HG02840 (cell line): ENCODE measurements around the gene ROS1.
"Not testable (repeated sequence)": the region's sequence is repeated elsewhere in the genome, so short reads cannot be mapped to it uniquely, and the experiment has no call there.

Experiments
- ATAC-seq: cut with Tn5 transposase; IDR thresholded peaks from one replicate; pipeline ENCODE4 v1.9.1; 2021; ENCODE audit warnings: mild to moderate bottlenecking, moderate library complexity, moderate number of reproducible peaks; ENCODE audit not compliant: unreplicated experiment, low FRiP score

Gene ROS1

DNA sequence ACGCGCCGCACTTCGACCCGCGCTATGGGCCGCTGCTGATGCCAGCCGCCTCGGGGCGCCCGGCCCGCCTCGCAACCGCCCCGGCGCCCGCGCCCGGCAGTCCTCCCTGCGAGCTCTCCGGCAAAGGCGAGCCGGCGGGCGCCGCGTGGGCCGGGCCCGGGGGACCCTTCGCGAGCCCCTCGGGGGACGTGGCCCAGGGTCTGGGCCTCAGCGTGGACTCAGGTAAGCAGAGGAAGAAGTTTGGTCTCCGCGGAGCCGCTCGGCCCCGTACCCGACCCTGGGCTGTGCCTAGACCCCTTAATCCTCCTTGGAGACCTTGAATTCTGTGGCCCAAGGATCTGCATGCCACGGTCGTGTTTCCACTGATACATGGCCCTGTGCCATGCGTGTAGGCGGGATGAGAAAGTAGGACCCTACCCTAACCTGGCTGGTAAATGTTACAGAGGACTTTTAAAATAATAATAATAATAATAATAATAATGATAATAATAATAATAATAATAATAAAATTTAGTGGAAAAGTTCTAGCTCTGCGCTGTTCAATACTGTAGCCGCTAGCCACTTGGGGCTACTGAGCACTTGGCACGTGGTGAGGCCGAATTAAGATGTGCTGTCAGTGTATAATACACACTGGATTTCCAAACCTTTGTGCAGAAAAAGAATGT lies 154.8 kb downstream of the ROS1 start:
- no peak for ATAC-seq

DNA sequence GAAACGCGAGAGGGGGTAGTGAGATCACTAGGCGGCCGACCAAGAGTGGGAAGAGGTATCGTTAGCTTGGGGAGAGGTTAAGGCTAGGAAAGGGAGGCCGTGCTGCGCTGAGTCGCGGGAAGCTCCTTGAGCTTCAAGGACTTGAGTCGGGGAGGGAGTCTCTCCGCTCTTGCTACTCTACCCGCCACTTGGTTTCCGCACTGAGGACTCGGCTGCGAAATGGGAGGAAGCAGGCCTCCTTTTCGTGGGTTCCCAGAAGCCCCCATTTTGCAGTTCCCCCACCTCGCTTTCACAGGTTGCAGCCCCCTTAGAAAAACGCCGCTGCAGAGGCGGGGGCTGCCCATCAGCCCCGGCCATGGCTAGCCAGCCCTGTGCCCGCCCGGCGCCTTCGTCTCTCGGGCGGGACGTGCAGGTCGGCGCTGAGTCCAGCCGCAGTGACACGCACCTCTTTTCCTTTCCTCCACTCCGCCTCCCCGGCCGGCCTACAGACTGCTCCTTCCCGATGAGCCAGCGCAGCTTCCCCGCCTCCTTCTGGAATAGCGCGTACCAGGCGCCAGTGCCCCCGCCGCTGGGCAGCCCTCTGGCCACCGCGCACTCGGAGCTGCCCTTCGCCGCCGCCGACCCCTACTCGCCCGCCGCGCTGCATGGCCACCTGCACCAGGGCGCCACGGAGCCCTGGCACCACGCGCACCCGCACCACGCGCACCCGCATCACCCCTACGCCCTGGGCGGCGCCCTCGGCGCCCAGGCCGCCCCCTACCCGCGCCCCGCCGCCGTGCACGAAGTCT lies 155.5 kb downstream of the ROS1 start:
- ATAC-seq = no peak

DNA sequence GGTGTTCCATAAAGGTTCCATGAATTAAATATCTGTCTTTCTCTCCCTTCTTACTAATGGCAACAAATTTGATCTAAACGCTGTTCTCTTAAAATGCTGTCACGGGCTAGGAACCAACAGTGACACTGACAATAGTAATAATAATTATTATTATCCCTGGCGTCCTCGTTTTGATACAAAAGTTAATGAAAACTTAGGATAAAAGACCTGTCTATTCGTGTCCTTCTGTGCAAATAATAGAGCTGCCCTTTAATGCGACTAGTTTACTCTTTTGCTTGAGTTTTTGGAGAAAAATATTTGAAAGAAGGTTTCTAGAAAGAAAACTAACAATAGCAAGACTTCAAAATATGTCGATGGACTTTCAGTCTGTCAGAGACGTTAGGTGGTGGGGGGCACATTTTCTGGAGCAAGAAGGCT lies 156.1 kb downstream of the ROS1 start:
- ATAC-seq = no peak

DNA sequence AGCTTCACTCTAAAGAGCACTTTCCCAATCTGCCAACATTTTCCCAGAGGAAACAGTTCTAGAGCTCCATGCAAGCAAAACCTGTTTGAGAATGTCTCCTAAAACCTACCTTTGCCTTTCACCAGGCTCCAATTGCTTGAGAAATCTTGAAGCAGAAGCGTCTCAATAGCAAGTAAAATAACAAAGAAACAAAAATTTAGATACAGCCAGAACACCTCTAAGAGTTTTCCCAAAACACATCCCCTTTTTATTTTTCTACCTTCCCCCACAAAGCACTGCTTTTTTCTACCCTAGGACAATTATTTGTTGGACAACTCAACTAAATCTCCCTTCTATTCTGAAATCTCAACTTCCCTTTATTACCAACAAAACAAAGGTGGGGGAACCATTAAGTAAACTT lies 156.8 kb downstream of the ROS1 start:
- no peak for ATAC-seq

DNA sequence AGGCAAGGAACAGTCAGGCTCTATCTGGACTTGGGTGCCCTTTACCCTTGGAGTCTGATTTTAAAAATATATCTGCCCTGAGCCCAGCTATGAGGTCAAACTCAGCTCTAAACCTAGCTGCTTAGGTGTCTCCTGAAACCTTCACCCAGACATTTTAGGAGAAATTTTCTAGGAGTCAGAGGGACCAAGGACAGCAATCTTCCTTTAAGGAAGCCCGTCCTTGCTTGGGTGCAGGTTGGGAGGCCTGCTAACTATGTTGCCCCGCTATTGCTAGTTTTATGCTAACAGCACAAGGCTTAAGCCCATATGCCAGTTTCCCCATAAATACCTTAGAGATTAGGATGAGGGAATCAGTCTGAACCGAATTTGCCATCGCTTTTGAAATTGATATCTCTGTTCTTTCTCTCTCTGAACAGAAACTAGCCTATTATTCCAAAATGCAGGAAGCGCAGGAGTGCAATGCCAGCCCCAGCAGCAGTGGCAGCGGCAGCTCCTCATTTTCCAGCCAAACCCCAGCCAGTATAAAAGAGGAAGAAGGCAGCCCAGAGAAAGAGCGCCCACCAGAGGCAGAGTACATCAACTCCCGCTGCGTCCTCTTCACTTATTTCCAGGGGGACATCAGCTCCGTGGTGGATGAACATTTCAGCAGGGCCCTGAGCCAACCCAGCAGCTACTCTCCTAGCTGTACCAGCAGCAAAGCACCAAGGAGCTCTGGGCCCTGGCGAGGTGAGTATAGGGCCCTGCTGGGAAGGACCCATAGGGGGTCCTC lies 157.8 kb downstream of the ROS1 start:
- ATAC-seq = no peak

DNA sequence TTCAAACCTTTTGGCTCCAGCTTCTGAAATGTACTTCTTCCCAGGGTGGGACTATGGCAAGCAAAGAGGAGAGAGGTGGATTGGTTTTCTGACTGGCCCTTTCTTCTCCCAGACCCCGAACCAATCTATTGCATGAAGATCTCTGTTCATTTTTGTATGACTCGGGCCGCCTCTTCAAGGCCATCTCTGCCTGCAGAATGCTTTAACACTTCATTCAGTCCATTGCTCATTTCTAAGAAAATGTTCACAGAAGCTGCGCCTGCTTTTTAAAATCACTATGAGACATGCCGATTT lies 158.7 kb downstream of the ROS1 start:
- no peak for ATAC-seq

DNA sequence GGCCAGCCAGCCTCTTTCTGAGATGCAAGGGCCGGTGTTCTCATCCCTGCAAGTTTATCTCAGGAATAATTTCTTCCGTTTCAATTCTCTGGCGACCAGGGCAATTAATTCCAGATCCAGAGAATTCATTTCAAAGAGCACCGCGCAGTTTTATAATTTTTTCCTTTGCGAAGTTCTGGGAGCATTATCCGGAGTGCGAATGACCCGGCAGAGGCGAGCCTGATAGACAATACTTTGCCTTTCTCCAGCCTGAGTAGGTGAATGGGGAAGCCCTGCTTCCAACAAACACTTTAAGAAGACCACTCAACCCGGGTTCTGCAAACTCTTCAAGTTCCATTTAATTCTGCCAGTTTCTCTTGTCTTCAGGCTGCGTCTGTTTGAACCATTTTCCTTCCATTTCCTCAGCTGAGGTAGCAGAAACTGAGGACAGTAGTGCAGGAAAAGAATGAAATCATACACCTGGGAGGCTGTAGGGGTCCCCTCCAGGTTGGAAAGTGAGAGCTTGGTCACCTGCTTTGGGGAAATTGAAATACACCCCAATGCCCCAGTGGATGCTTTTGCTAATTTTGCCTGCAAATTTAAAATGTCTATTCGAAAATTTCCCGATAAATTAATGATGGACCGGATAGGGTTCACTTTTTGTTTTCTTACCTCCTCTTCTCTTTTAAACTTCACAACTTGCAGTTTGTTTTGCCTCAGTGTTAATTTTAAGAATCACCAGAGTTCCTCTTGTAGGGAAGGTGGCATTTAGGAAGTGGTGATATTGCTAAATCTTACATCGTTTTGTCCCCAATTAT lies 159.3 kb downstream of the ROS1 start:
- ATAC-seq = no peak

DNA sequence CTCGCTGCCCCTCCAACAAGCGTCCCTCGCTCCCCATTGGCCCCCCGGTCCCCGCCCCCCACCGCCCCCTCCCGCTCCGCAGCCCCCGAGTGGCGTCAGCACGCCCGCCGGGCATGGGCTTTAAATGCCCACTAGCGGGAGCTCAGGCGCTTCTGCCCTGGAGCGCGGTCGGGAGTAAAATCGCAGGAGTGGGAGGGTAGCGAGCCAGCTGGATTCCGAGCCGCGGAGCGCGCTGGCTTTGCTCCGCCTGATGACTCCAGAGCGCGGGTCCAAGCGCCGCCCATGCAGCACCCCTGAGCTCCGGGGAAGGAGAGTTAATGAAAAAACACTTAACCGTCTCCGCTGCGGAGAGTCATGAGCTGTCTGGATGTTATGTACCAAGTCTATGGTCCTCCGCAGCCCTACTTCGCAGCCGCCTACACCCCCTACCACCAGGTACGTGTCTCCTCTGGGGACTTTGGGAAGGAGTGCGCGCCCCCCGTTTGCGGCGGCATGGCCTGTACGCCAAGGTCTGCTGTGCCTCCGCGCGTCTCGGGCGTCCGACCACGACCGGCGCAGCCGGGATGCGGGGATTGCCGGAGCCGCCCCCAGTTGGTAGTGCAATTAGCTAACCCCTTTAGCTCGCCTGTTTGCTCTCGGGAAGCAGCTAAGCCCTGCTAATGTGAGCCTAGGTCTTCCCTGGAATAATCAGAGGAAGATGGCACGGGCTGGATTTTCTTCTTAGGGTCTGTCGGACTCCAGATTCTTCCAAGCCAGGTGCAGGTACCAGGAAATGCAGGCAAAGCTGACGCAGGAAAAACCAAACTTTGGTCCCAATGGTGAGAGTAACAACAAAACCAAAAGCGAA lies 160.1 kb downstream of the ROS1 start, which contains the start of gene VGLL2:
Gene VGLL2 (plus strand): TSS at position 149 of the 847 bp plus-strand sequence. CDS start 206 bp downstream, at position 355.
- no peak for ATAC-seq

DNA sequence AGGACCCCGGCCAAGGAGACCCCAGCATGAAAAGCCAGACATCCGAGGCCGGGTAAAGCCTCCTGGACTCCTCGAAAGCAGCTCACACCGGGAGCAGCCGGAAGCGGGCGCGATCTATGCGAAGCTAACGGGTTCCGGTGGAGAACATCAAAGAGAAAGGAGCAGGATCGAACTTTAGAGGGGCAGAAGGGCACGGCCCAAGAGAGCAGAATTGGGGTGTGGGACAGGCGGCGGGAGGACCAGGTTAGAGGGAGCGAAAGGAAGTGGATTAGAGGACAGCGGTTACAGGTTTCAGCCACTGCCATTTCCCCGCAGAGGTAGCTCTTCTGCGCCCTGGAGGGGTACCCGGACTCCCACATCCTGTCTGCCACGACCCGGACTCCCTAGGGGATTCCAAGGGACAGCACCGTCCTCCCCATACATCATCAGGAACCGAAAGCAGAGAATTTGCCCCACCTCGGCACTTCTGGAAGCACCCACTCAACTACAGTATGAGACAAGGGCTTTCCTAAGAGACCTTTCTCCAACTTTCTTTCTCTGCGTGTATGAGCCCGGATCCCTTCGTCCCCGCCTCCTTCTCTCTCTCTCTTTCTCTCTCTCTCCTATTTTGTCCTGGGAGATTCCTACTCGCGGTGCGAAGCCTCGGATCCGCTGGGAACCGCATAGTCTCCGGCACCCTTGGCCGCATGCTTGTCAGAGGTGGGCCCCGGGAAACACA lies 160.9 kb downstream of the ROS1 start:
- ATAC-seq = no peak

DNA sequence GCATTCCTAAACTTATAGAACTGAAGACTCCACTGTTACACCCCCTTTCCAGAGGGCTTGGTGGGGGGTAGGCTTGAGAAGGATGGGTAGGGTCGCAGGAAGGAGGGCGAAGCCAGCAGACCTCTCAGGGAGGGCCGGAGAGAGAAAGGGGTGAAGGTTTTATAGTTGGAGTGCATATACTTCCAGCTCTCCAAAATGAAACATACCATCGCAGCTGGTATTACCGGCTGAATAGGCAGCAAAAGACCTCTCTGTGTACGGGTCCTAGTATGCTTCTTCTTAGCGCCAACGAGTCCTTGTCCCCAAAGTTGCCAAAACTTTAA lies 161.4 kb downstream of the ROS1 start:
- no peak for ATAC-seq

DNA sequence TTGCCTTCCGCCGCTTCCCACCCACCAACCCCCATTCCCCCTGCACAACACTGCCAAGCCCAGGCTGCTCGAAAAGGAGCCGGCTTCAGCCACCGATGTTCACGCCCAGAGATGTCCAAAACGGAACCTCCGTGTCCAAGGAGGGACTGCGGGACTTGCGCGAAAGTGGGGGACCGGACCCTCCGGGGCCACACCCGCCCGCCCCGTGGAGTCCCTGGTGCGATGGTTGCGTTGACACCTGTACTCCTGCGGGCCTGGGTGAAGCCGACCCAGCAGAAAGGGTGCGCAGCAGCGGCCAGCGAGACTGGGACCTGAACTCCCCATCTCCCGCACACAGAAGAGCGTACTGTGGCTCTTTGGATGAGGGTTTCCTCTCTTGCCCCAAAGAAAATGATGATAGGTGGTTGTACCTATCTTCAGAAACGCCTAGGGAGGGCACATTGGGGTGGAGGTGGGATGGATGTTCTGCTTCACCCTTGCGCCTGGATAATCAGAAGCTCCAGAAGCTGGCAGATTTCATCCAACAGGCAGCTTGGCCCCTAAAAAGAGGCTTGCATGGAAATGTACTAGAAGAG lies 162.3 kb downstream of the ROS1 start:
- no peak for ATAC-seq

DNA sequence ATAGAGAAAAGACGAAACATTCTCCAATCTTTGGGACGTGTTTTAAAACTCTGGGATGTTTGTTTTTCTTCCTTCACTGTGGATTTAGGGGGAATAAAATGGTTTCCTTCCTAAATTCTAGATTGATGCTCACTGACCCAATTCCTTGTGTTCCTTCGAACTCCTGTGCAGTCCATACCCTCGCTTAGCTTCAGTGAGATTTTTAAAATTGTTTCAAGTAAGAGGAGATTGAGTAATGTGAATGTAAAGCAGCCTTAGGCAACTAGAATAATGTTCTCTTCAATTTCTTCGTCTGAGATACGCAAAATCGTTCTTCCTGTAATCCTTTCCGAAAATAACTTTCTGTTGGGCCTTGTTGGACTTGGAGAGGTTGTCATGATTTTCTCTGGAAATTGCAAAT lies 162.9 kb downstream of the ROS1 start:
- ATAC-seq = no peak

DNA sequence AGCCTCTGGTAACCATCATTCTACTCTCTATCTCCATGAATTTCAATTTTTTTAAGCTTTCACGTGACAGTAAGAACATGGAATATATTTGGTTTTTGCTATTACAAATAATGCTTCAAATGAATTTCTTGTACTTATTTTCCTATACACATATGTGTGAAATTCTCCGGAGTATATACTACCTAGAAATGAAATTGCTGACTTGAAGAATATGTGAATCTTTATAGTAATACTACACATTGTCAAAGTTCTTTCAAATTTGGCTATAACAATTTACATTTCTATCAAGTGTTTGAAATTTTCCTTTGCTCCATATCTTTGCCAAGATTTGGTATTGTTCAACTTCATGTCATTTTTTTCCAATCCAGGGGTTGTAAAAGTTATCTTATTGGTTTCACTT lies 172.0 kb downstream of the ROS1 start:
- ATAC-seq = no peak

DNA sequence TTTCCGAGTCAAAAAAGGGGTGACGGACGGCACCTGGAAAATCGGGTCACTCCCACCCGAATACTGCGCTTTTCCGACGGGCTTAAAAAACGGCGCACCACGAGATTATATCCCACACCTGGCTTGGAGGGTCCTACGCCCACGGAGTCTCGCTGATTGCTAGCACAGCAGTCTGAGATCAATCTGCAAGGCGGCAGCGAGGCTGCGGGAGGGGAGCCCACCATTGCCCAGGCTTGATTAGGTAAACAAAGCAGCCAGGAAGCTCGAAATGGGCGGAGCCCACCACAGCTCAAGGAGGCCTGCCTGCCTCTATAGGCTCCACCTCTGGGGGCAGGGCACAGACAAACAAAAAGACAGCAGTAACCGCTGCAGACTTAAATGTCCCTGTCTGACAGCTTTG lies 180.8 kb downstream of the ROS1 start:
- ATAC-seq = not testable (repeated sequence)

DNA sequence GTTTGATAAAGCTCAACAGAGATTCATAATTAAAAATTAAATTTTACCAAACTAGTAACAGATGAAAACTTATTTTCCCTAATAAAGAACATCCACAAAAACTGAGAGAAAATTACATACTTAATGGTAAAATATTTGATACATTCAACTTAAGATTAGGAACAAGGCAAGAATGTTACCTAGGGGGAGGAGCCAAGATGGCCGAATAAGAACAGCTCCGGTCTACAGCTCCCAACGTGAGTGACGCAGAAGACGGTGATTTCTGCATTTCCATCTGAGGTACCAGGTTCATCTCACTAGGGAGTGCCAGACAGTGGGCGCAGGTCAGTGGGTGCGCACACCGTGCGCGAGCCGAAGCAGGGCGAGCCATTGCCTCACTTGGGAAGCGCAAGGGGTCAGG lies 181.2 kb downstream of the ROS1 start:
- ATAC-seq = not testable (repeated sequence)
